NCI-H187 treated with DMSO at 0.1 percent for 48 hours (cell line): Measurements from ENCODE around the gene AANAT.

Source experiments
- DNase-seq: peaks from one replicate; lab custom pipeline; 2025; lab: John Stamatoyannopoulos, UW

The AANAT gene

GRCh38 chr17:76442341-76443338 is 24.8 kb upstream of the AANAT start:
- no peak for DNase-seq

- DNase-seq: no peak
Measured at GRCh38 chr17:76444518-76445311, 22.7 kb upstream of the AANAT start.

GRCh38 chr17:76445697-76446448 is 21.5 kb upstream of the AANAT start:
- no peak for DNase-seq

- DNase-seq: no peak
Measured at GRCh38 chr17:76446449-76447231, 20.8 kb upstream of the AANAT start.

DNA sequence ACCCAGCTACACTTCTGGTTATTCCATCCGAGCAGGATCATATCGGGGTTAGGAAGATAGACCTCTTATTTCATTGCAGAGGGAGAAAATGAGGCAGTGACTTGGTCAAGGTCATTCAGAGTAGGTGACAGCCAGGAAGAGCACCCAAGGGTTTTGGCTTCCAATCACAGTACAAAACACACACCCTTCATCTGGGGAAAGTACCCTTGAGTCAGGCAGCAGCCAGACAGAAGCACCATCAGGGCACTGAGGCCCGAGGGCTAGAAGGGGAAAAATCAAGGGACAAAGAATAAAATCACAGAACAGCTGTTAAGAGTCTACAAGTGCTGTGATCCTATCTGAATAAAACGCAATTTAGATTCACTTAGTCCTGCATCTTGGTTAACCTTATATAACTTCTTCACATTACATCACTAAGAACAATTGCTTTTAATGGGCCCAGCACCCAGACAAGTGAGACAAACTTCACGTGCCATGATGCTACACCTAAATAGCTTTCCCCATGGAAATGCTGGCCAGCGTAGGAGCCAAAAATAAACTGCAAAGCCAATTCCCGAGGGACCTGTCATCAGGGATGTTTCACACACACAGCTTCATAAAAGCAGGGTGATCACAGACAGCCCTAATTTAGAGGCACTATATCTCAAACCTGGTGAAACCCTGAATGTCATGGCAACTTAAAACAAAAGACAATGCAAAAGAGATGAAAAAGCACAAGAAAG is 19.3 kb upstream of the AANAT start:
- no peak for DNase-seq

DNA sequence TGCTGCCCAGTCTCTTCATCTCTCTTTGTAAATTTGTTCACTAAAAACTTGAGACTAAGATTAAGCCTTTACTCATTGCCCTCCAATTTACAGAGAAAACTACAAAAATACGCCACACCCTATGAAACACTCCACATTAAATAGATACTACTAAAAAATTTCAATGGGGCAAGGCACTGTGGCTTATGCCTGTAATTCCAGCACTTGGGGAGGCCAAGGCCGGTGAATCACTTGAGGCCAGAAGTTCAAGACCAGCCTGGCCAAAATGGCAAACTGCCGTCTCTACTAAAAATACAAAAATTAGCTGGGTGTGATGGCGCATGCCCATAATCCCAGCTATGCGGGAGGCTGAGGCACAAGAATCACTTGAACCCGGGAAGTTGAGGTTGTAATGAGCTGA is 18.3 kb upstream of the AANAT start:
- no peak for DNase-seq

- DNase-seq: no peak
Measured at GRCh38 chr17:76451506-76451905, 15.9 kb upstream of the AANAT start.

DNA sequence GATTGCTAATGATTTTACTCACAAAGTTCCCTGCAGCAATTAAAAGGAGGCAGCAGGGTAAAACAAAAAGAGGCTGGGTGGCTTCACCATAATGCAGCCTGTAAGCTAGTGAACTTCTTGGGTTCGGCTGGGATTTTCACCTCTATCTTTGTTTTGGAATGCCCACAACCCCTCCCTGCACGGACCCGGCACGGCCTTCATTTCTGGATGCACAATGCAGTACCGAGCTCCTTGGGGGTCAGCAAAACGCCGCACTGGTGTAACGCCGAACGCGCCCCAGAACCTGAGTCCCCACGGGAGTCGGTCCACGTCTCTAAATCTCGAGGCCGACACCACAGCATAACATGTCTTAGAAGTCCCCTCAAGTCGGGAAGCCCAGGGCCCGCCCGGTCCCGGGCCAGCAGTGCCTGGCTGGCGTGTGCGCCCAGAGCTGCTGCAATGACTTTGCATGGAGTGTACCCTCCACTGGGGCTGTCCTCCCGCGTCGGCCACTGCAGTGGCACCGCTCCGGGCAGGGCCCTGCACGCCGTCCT is 15.2 kb upstream of the AANAT start:
- DNase-seq: no peak

DNA sequence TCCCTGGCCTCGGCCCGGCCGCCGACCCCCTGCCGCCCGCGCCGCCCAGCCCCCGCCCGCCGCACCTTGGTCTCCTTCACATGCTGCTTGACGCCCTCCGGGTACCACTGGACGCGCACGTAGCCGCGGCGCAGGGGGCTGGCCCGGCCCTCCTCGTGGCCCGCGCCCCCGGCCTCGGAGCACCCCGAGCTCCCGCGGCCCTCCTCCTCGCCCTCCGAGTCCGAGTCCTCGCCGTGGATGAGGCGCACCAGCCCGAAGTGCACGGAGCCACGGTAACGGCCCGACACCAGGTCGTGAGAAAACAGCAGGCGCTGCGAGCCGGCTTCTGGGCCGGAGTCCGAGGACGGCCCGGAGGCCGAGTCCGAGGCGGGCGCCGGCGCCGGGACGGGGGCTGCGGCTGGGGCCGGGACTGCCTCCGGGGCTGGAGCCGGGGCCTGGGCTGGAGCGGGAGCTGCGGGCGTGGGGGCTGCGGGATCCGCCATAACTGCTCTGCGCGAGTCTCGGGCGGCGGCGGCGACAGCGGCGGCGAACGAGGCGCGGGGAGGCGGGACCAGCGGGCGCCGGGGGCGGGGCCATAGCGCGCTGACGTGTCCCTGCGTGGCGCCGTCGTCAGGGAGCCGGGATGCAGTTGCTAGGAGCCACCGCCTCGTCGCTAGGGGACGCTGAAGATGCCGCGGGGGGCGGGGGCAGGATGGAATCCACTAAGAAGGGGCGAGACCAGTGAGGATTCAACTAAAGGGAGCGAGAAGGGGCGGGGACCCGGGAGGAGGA is 14.6 kb upstream of the AANAT start, which contains the start of gene UBE2O:
Gene UBE2O (minus strand): TSS at position 493 of the 771 bp plus-strand sequence. CDS start 11 bp downstream, at position 482.
- DNase-seq: peak; percentile 41

GRCh38 chr17:76453431-76453743 is 14.0 kb upstream of the AANAT start:
- DNase-seq: no peak

DNA sequence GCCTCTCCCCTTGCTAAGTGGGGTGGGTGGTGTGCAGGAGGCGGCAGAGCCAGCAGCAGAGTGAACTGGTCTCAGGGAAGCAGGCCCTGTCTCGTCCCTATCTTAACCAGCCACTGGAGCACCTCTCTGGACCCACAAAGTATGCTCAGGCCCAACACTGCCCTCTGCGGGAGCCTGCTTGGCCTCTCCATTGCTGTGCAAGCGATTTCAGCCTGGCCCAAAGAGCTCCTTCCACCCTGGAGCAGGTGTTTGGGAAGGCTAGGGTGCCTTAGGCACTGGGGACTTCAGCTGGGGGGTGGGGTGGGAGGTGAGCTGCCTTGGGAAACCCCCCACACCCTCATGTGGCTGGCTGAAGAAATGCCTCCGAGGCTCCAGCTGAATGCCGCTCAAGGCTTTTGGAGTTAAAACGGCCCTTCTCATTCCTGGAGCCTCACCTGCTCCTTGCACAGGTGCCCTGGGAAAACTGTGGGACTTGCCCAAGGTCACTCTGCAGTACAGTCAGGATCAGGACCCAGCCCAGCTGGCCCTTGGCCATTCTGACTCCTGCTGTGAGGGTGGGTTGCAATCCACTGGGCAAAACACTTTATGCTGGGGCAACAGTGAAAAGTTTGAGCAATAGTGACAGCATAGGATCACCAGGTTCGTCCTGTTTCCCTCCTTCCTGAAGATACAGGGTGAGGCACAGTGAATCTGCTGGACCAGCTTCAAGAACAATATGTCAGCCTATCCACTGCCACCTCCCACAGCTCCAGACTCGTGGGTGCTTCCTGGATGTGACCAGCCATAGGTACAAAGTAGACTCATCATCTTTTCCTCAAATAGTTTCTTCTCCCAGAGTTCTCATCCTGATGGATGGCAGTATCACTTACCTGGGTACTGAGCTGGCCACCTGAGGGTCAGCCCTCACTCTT is 8.6 kb upstream of the AANAT start:
- DNase-seq: no peak

DNA sequence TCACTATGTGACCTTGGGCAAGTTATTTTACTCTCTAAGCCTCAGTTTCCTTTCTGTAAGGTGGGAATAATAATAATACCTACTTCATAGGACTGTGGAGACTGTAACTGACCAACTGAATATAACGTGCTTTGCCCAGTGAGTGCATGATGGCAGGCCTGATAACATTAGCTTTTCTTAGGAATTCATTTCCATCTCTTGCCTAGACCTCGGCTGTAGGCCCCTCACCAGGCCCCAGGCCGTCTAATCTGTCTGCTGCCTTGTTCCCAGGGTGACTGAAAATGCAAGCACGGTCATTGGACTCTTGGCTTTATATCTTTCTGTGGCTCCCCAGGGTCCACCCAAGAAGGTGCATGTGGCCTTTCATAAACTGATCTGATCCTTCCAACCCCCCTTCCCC is 7.7 kb upstream of the AANAT start:
- DNase-seq: no peak

GRCh38 chr17:76461765-76462555 is 5.4 kb upstream of the AANAT start:
- no peak for DNase-seq

GRCh38 chr17:76462556-76463290 is 4.7 kb upstream of the AANAT start:
- no peak for DNase-seq

DNA sequence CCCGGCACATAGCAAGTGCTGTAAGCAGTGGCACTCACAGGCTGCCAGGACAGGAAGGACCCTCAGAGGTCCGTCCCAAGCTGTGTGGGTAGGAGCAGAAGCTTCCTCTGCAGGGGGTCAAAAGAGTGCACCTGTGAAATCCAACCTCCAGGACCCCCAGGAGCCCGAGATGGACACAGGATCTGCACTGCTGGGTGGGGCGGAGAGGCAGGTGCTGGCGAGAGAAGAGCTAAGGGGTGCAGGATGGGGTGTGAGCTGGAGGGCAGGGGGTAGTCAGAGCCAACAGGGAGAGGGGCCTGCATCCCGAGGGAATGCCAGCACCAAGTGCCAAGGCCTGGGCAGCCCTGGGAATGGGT is 650 bp upstream of the AANAT start:
- DNase-seq: no peak

GRCh38 chr17:76467809-76468633 is 618 bp downstream of the AANAT start:
- DNase-seq: no peak
